Rectal smooth muscle tissue (tissue), 1 donor: ENCODE results near the gene UNKL.

ENCODE experiments used
- H3K27ac ChIP-seq: one replicate; pipeline ENCODE4 v1.7.0; 2013; ENCODE audit warnings: low read depth, low read length, inconsistent platforms
- H3K27me3 ChIP-seq: one replicate; pipeline ENCODE4 v1.7.0; 2013; ENCODE audit warnings: low read length; ENCODE audit not compliant: control insufficient read depth, insufficient read depth
- H3K36me3 ChIP-seq: one replicate; pipeline ENCODE4 v1.7.0; 2013; ENCODE audit warnings: low read length; ENCODE audit not compliant: control insufficient read depth, insufficient read depth
- H3K4me1 ChIP-seq: one replicate; pipeline ENCODE4 v1.7.0; 2013; ENCODE audit warnings: low read length; ENCODE audit not compliant: control insufficient read depth, insufficient read depth
- H3K4me3 ChIP-seq: one replicate; pipeline ENCODE4 v1.7.0; 2013; ENCODE audit warnings: low read length
- H3K9ac ChIP-seq: one replicate; pipeline ENCODE4 v1.7.0; 2013; ENCODE audit warnings: low read length

UNKL gene

GRCh38 chr16:1319041-1319440 lies 95.5 kb downstream of the UNKL start:
- H3K36me3 ChIP-seq: peaks cover 71% of the 10 kb centered on the region
- no peak overlapping the region for H3K27ac ChIP-seq
- no peak overlapping the region for H3K4me3 ChIP-seq
- H3K4me1 ChIP-seq: no peaks in the 10 kb centered on the region
- H3K27me3 ChIP-seq: no peaks in the 10 kb centered on the region
- no peak overlapping the region for H3K9ac ChIP-seq

- no peak overlapping the region for H3K9ac ChIP-seq
- no peaks in the 10 kb centered on the region for H3K4me1 ChIP-seq
- peaks cover 72% of the 10 kb centered on the region for H3K36me3 ChIP-seq
- H3K27me3 ChIP-seq: no peaks in the 10 kb centered on the region
- H3K27ac ChIP-seq: no peak overlapping the region
- H3K4me3 ChIP-seq: no peak overlapping the region
Observed at GRCh38 chr16:1318268-1318545, 96.3 kb downstream of the UNKL start.

GRCh38 chr16:1317479-1318267 lies 96.8 kb downstream of the UNKL start:
- H3K4me3 ChIP-seq: no peak overlapping the region
- H3K36me3 ChIP-seq: peaks cover 71% of the 10 kb centered on the region

GRCh38 chr16:1316033-1316405 lies 98.5 kb downstream of the UNKL start:
- Histone ChIP-seq H3K27me3 (no peaks in the 10 kb centered on the region), H3K4me3 (no peak overlapping the region), H3K9ac (no peak overlapping the region), H3K27ac (no peak overlapping the region), H3K36me3 (peaks cover 66% of the 10 kb centered on the region), H3K4me1 (peaks cover 14% of the 10 kb centered on the region)

More at GRCh38 chr16:1317479-1318267, 96.8 kb downstream of the UNKL start:
- Histone ChIP-seq H3K27me3 (no peaks in the 10 kb centered on the region), H3K9ac (no peak overlapping the region), H3K27ac (no peak overlapping the region), H3K4me1 (no peaks in the 10 kb centered on the region)

GRCh38 chr16:1315081-1316032 lies 99.1 kb downstream of the UNKL start:
- H3K4me3 ChIP-seq: no peak overlapping the region
- no peak overlapping the region for H3K27ac ChIP-seq
- peaks cover 20% of the 10 kb centered on the region for H3K4me1 ChIP-seq
- no peak overlapping the region for H3K9ac ChIP-seq
- peaks cover 61% of the 10 kb centered on the region for H3K36me3 ChIP-seq
- no peaks in the 10 kb centered on the region for H3K27me3 ChIP-seq

GRCh38 chr16:1314399-1315068 lies 100.0 kb downstream of the UNKL start:
- Histone ChIP-seq H3K9ac (no peak overlapping the region), H3K27ac (no peak overlapping the region), H3K4me1 (peaks cover 20% of the 10 kb centered on the region), H3K4me3 (no peak overlapping the region), H3K27me3 (no peaks in the 10 kb centered on the region), H3K36me3 (peaks cover 52% of the 10 kb centered on the region)

- H3K36me3 ChIP-seq: peaks cover 46% of the 10 kb centered on the region
Observed at GRCh38 chr16:1313721-1314369, 100.7 kb downstream of the UNKL start.

More at GRCh38 chr16:1313721-1314369, 100.7 kb downstream of the UNKL start:
- H3K9ac ChIP-seq: no peak overlapping the region
- H3K4me1 ChIP-seq: peaks cover 20% of the 10 kb centered on the region
- H3K27ac ChIP-seq: no peak overlapping the region
- H3K4me3 ChIP-seq: no peak overlapping the region
- H3K27me3 ChIP-seq: no peaks in the 10 kb centered on the region
